ENCODE measurements around the gene CDK18. TPM values are rescaled to one million over a fixed set of nuclear protein-coding genes. Genes with fewer than 3 reads are reported as not detected.

CDK18 gene
- total and polyA plus RNA-seq, 12 donors = 3.2 to 52.0 (median 18.2) TPM

DNA sequence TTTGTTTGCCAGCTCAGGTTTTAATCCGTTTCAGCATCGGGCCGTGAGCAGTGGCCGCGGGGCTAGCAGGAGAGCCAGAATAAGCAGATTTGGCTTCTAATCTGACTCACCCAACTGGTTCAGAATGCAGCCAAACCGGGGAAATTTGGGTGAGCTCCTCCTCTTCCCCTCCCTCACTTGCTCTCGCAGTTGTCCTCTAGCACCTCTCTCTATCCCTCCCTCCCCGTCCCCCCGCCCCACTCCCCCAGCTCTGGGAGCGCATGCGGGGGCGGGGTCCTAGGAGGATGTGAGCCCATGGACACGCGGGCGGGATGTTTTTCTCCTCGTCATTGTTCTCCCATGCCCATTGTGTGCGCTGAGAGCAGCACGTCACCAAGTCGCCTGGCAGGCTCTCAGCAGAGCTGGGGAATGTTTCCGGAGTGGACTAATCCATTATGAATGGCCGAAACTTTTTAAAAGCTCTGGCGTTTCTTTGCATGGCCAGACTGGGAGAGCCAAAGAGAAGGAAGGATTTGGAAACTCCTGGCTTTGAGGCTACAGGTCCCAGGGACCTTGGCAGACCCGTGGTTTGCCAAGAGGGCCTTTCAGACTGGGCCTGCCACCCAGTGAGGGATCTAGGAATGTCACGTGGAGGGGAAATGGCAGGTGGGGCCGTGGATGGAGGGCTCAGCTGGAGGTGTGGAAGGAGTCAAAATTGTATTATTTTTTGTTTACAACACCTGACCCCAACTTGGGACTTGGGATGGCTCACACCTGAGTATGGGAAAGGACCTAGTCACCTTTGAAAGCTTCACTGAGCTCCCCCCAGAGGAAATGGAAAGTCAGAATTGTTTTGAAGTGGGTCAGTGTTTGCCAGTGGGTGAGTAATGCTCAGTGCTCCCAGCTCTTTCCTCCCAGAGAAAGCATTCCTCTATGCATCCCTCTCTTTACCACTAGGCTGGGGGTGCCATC, 39.2 kb downstream of the CDK18 start:
- peak; percentile 66 to 87 (median 83) for DNase-seq
- intact Hi-C loops (cut with DNase I) = no loop called here

DNA sequence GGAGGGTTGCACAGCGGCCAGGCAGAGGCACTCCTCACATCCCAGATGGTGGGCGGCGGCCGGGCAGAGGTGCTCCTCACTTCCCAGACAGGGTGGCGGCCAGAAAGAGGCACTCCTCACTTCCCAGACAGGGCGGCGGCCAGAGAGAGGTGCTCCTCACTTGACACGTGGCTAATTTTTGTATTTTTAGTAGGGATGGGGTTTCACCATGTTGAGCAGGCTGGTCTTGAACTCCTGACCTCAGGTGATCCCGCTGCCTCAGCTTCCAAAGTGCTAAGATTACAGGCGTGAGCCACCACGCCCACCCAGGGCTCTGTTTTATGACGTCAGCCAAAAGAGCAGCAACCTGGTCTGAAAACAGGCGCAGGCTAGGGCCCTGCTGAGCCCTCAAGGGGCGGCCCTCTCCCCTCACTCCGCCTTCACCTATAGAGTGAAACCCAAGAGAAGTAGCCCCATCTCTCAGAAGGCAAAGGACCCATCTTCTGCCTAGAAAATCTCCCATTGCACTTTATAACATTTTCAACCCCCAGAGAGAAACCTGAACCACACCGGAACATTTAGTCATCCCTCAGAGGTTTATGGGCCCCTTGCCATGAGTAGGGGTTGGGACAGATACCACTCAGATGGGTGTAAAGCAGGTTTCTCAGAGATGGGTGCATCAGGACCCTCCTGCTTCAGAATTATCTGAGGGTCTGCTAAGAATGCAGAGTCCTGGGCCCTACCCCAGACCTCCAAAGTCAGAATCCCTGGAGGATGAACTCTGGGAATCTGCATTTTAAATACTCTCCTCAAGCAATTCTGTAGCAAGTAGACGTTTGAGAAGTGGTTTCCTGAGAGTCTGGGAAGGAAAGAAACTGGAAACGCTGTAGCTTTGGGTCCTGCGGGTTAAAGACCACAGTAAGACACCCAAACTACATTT, 40.8 kb downstream of the CDK18 start:
- intact Hi-C loops (cut with DNase I) = no loop called here
- WGBS, 4 donors = 76 to 85% (median 80%) methylated on average over 14 to 19 of the region's 19 CpGs
- DNase-seq = no peak
- no peaks in the 10 kb centered on the region for H3K9me3 ChIP-seq (replicated peaks in 1 of 3)
- no peak overlapping the region for H3K27ac ChIP-seq
- no peak for TF ChIP-seq POLR2A (IDR thresholded peaks at IDR 0.05)
- TF ChIP-seq, protein P1, sequence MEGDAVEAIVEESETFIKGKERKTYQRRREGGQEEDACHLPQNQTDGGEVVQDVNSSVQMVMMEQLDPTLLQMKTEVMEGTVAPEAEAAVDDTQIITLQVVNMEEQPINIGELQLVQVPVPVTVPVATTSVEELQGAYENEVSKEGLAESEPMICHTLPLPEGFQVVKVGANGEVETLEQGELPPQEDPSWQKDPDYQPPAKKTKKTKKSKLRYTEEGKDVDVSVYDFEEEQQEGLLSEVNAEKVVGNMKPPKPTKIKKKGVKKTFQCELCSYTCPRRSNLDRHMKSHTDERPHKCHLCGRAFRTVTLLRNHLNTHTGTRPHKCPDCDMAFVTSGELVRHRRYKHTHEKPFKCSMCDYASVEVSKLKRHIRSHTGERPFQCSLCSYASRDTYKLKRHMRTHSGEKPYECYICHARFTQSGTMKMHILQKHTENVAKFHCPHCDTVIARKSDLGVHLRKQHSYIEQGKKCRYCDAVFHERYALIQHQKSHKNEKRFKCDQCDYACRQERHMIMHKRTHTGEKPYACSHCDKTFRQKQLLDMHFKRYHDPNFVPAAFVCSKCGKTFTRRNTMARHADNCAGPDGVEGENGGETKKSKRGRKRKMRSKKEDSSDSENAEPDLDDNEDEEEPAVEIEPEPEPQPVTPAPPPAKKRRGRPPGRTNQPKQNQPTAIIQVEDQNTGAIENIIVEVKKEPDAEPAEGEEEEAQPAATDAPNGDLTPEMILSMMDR (IDR thresholded peaks at IDR 0.05) = no peak
- no peaks in the 10 kb centered on the region for H3K36me3 ChIP-seq (replicated peaks in 1 of 2)
- peaks cover 0 to 9% of the 10 kb centered on the region in 2 donors for H3K4me1 ChIP-seq (replicated peaks in 1 of 2)
- no peak overlapping the region for H3K4me3 ChIP-seq
- H3K27me3 ChIP-seq = peaks cover 15% of the 10 kb centered on the region

More for the DNA sequence above, 39.2 kb downstream of the CDK18 start:
- TF ChIP-seq, protein P1 (IDR thresholded peaks at IDR 0.05) = no peak
- TF ChIP-seq POLR2A (IDR thresholded peaks at IDR 0.05) = no peak
- Histone ChIP-seq H3K27ac (peak overlapping the region in 3 of 5 donors; percentile 16 to 68 (median 67)), H3K4me1 (replicated peaks in 1 of 2) (peaks cover 0 to 9% of the 10 kb centered on the region in 2 donors), H3K27me3 (peaks cover 9% of the 10 kb centered on the region), H3K9me3 (replicated peaks in 1 of 3) (no peaks in the 10 kb centered on the region), H3K4me3 (peak overlapping the region in 1 of 4 donors; percentile 31), H3K36me3 (replicated peaks in 1 of 2) (no peaks in the 10 kb centered on the region)
- 1 to 4% (median 2%) methylated on average over 19 to 25 of the region's 25 CpGs for WGBS, 4 donors

DNA sequence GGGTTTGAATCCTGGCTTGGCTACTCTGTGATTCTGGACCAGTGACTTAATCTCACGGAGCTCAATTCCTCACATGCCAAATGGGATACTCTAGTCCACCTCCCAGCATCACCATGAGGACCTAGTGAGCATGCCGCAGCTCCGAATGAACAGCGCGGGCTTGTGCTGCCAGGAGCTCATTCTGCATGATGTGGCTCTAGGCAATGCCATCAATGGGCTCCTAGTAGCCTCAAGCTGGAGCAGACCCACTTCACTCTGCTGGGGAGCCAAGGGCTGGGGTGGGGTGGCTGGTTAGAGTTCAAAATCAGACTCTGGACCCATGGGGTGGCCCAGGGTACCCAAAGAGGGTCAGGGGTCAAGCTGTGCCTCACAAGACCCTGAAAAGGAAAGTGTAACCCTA, 41.5 kb downstream of the CDK18 start:
- Histone ChIP-seq H3K4me3 (no peak overlapping the region), H3K4me1 (replicated peaks in 1 of 2) (peaks cover 0 to 9% of the 10 kb centered on the region in 2 donors), H3K36me3 (replicated peaks in 1 of 2) (no peaks in the 10 kb centered on the region), H3K27ac (no peak overlapping the region), H3K27me3 (peaks cover 14% of the 10 kb centered on the region), H3K9me3 (replicated peaks in 1 of 3) (no peaks in the 10 kb centered on the region)
- TF ChIP-seq, protein P1 (IDR thresholded peaks at IDR 0.05) = no peak
- no peak for TF ChIP-seq POLR2A (IDR thresholded peaks at IDR 0.05)
- intact Hi-C loops (cut with DNase I) = no loop called here
- 90 to 94% (median 91%) methylated on average over 4 to 5 of the region's 5 CpGs; no CpG with 5 or more reads in 1 of the 4 donors for WGBS, 4 donors
- DNase-seq = no peak

DNA sequence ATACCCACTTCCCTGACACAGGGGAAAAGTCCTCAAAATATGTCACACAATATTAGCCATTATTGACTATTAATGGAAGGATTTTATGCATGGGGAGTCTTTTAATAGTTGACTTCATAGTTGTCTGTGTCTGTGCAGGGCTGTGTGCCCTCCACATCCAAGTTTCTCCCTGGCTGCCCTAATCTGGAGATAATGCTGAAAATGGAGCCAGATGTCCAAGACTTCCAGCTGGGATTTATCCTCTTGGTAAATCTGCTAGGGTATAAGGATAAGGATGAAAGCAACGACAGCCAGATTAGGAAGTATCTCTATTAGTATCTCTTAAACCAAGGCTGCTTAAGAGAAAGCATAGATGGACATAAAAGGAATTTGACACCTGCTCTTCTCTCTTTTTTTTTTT, 42.1 kb downstream of the CDK18 start:
- intact Hi-C loops (cut with DNase I) = no loop called here
- Histone ChIP-seq H3K27ac (no peak overlapping the region), H3K4me1 (replicated peaks in 1 of 2) (peaks cover 0 to 9% of the 10 kb centered on the region in 2 donors), H3K4me3 (no peak overlapping the region), H3K36me3 (replicated peaks in 1 of 2) (no peaks in the 10 kb centered on the region), H3K9me3 (replicated peaks in 1 of 3) (no peaks in the 10 kb centered on the region), H3K27me3 (peaks cover 14% of the 10 kb centered on the region)
- no peak for DNase-seq
- no peak for TF ChIP-seq POLR2A (IDR thresholded peaks at IDR 0.05)
- TF ChIP-seq, protein P1 (IDR thresholded peaks at IDR 0.05) = no peak
- WGBS, 4 donors = 61 to 75% (median 69%) methylated on average over 1 of the region's 1 CpG

Data from adrenal gland (tissue), 12 donors.